Peyer's patch (tissue), 4 donors: ENCODE results near the gene EDN3.

Experiments used
- CTCF ChIP-seq, 6 experiments: fragments of 450-650 bp in 4 of 6; fragments of 200-600 bp in 2 of 6; sonication (generic) in 1 of 6; IDR thresholded peaks; one replicate each; pipeline ENCODE4 v1.5.1; 2017 to 2019; ENCODE audit warnings: antibody characterized with exemption in 6 of 6, mild to moderate bottlenecking in 3 of 6, moderate library complexity in 1 of 6
- POLR2A ChIP-seq, 2 donors: fragments of 450-650 bp; IDR thresholded peaks; one replicate each; pipeline ENCODE4 v1.5.1; 2017; ENCODE audit warnings: antibody characterized with exemption in 2 of 2, mild to moderate bottlenecking in 2 of 2, moderate library complexity in 2 of 2

DNA sequence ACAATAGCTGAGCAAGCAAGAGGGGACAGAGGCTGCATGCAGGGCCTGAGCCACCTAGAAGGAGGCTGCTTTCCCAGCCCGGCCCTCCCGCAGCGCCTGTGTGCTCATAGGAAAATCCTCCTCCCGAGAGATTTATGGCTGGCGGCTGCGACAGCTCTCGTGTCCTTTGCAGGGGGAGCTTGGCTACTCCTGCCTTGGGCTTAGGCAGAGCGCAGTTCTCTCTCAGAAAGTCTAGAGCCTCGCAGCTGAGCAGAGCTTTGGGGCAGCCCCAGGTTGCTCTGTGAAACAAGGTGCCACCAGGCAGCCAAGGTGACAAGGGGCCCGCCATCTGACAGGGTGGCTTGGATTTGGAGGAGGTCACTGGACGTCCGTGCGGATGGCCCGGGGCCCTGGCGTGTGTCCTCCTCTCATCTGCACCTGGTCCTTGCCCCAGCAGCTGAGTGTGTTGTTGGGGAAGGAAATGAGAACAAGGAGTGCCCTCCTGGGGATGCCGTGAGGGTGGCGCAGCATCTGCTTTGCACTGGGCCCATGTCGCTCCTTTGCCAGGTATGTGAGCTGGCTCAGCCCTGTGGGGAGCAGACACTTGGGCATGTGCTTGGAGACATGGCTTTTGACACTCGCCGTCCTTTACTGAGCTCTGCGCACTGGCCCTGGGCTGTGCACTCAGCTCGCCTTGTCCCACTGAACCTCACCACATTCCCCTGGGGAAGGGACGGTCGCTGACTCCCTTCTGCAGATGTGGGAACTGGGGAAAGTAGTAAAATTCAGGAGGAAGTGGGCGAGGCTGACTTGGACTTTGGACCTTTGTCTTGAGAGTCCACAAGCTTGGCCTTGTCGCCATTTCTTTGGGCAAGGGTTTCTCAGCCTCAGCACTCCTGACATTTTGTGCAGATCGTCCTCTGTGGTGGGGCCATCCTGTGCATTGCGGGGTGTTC, 41.9 kb downstream of the EDN3 start:
- TF ChIP-seq POLR2A (IDR thresholded peaks at IDR 0.05), result no peak
- no peak for TF ChIP-seq CTCF (IDR thresholded peaks at IDR 0.05)
